GM12873 (cell line): ENCODE data around the gene PFN3.

Experiments used
- CTCF ChIP-seq: IDR thresholded peaks from 2 replicates; pipeline ENCODE4 v1.5.1; 2012; ENCODE audit warnings: low read depth, mild to moderate bottlenecking, moderate library complexity, low read length, control low read depth; ENCODE audit not compliant: insufficient read depth; ENCODE audit errors: missing control alignments

The PFN3 gene

GRCh38 chr5:177353093-177353492 is 47.4 kb downstream of the PFN3 start:
- no peak for TF ChIP-seq CTCF

- TF ChIP-seq CTCF = no peak
Observed at GRCh38 chr5:177351392-177352329, 48.8 kb downstream of the PFN3 start, which contains the start of gene LMAN2. Gene LMAN2 (minus strand): TSS chr5:177351668. CDS start chr5:177351647, 21 bp downstream.

- no peak for TF ChIP-seq CTCF
Observed at GRCh38 chr5:177350776-177351391, 49.6 kb downstream of the PFN3 start.
